ENCODE measurements around the gene MAPRE3. TPM values are rescaled to one million over a fixed set of nuclear protein-coding genes. Genes with fewer than 3 reads are reported as not detected.

MAPRE3 gene
- total and polyA plus RNA-seq, 2 experiments from 2014 or later = 7.9 to 23.0 TPM

DNA sequence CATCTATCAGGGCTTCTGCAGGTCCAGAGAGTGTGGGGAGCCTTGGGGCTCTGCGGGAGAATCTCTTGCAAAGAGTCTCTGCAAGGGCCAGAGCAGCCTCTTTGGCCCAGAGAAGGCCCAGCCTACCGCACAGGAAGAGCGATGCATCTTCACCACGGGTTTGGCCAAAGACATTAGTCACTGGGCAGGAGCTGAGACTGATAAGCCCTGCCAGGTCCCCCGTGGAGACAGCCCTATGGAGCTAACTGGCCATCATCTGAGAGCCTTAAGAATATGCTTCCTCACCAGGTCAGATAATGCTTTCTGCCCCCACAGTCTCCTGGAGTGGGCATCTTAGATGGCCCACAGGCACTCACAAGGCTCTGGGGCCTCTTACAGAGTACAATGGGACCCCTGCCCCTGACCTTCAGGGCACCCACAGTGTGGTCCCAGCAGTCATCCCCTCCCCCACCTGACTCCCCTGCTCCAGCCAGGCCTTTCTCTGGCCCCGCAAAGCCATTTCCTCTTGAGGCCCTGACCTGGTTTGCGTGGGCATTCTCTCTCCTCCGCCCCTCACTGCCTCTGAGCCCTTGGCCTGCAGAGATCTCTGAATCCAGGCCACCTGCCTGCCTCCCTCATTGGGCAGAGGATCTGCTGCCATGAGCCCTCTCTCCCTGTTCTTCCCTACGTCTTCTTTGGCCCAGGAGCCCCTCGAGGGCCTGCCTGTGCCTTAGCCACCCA, 31.9 kb upstream of the MAPRE3 start:
- no peaks in the 10 kb centered on the region for H3K9me2 ChIP-seq (ENCODE audit: insufficient read depth)
- no peaks in the 10 kb centered on the region for H3K36me3 ChIP-seq (ENCODE audit: low read depth)
- no peaks in the 10 kb centered on the region for H3K4me1 ChIP-seq (ENCODE audit: insufficient read depth)
- H3K9me3 ChIP-seq (ENCODE audit: low read depth) = no peaks in the 10 kb centered on the region
- H3K4me3 ChIP-seq = no peak overlapping the region
- no peak for TF ChIP-seq EZH2phosphoT487 (IDR thresholded peaks at IDR 0.05; ENCODE audit: insufficient read depth, low read depth)
- TF ChIP-seq EZH2 (IDR thresholded peaks at IDR 0.05; ENCODE audit: insufficient read depth, poor library complexity, severe bottlenecking) = no peak
- no peak overlapping the region for H2AFZ ChIP-seq
- DNase-seq = no peak
- no peaks in the 10 kb centered on the region for H4K20me1 ChIP-seq (ENCODE audit: insufficient read depth)
- in situ Hi-C loops (cut with MboI) = no loop called here
- H3K4me2 ChIP-seq (ENCODE audit: unreplicated experiment) = no peak overlapping the region
- H3K9ac ChIP-seq = no peak overlapping the region
- H3K79me2 ChIP-seq (ENCODE audit: insufficient read depth) = no peaks in the 10 kb centered on the region
- H3K27ac ChIP-seq = no peak overlapping the region
- H3K27me3 ChIP-seq (replicated peaks; ENCODE audit: insufficient read depth) = peaks cover 39% of the 10 kb centered on the region; the same call in 1 of the 2 replicates
- no peaks in the 10 kb centered on the region for H3F3A ChIP-seq (ENCODE audit: insufficient read depth)
- WGBS, 2 experiments (ENCODE audit: low coverage in 1 of 2, low lambda C conversion rate in 2 of 2, missing lambda C conversion rate in 2 of 2) = 47 to 51% methylated on average over 10 of the region's 10 CpGs

DNA sequence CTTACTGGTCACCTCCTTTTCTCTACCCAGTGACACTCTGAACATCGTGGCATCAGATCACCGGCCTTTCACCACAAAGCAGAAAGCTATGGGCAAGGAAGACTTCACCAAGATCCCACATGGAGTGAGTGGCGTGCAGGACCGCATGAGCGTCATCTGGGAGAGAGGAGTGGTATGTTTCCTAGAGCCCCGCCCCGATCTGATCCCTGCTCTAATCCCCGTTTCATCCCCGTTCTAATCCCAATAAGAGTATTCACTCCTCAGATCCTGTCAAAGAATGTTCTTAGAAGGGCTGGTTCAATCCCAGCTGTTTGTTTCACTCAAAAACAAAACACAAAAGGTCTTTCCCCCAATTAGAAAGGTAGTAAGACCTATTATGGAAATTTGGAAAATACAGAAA, 30.4 kb upstream of the MAPRE3 start:
- H3K36me3 ChIP-seq (ENCODE audit: low read depth) = no peaks in the 10 kb centered on the region
- H4K20me1 ChIP-seq (ENCODE audit: insufficient read depth) = no peaks in the 10 kb centered on the region
- no peak for TF ChIP-seq EZH2 (IDR thresholded peaks at IDR 0.05; ENCODE audit: insufficient read depth, poor library complexity, severe bottlenecking)
- TF ChIP-seq EZH2phosphoT487 (IDR thresholded peaks at IDR 0.05; ENCODE audit: insufficient read depth, low read depth) = no peak
- no peaks in the 10 kb centered on the region for H3K79me2 ChIP-seq (ENCODE audit: insufficient read depth)
- in situ Hi-C loops (cut with MboI) = no loop called here
- no peaks in the 10 kb centered on the region for H3K9me3 ChIP-seq (ENCODE audit: low read depth)
- H2AFZ ChIP-seq = no peak overlapping the region
- H3K9me2 ChIP-seq (ENCODE audit: insufficient read depth) = no peaks in the 10 kb centered on the region
- no peak for DNase-seq
- peaks cover 33% of the 10 kb centered on the region; the same call in 1 of the 2 replicates for H3K27me3 ChIP-seq (replicated peaks; ENCODE audit: insufficient read depth)
- H3K9ac ChIP-seq = no peak overlapping the region
- H3K27ac ChIP-seq = no peak overlapping the region
- no peaks in the 10 kb centered on the region for H3F3A ChIP-seq (ENCODE audit: insufficient read depth)
- no peak overlapping the region for H3K4me2 ChIP-seq (ENCODE audit: unreplicated experiment)
- no peak overlapping the region for H3K4me3 ChIP-seq
- H3K4me1 ChIP-seq (ENCODE audit: insufficient read depth) = no peaks in the 10 kb centered on the region
- 56 to 60% methylated on average over 9 of the region's 9 CpGs for WGBS, 2 experiments (ENCODE audit: low coverage in 1 of 2, low lambda C conversion rate in 2 of 2, missing lambda C conversion rate in 2 of 2)

DNA sequence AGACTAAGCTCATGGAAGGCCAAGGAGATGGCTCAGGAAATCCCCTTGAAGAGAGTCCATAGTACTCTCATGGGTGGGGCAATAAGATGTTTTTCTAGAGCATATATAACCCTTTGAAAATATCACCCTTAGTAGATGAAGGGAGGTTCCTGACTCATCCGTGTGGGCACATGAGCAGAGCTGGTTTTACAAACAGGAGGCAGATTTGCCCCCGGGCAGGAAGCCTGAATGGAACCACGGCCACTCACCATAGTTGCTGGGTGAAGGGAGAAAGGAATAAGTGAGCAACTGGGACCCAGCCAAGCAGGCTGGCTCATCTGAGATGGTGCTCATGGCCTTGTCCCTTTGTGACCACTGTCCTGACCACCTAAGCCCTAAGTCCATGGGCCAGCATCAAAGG, 29.0 kb upstream of the MAPRE3 start:
- no peak overlapping the region for H2AFZ ChIP-seq
- in situ Hi-C loops (cut with MboI) = no loop called here
- no peaks in the 10 kb centered on the region for H3K9me2 ChIP-seq (ENCODE audit: insufficient read depth)
- H3K9ac ChIP-seq = no peak overlapping the region
- H3K27me3 ChIP-seq (replicated peaks; ENCODE audit: insufficient read depth) = peaks cover 19% of the 10 kb centered on the region
- no peaks in the 10 kb centered on the region for H3K79me2 ChIP-seq (ENCODE audit: insufficient read depth)
- H3F3A ChIP-seq (ENCODE audit: insufficient read depth) = no peaks in the 10 kb centered on the region
- no peaks in the 10 kb centered on the region for H3K9me3 ChIP-seq (ENCODE audit: low read depth)
- no peak overlapping the region for H3K4me2 ChIP-seq (ENCODE audit: unreplicated experiment)
- peak; percentile 22 for DNase-seq
- H3K4me1 ChIP-seq (ENCODE audit: insufficient read depth) = no peaks in the 10 kb centered on the region
- H3K27ac ChIP-seq = no peak overlapping the region
- TF ChIP-seq EZH2 (IDR thresholded peaks at IDR 0.05; ENCODE audit: insufficient read depth, poor library complexity, severe bottlenecking) = no peak
- no peaks in the 10 kb centered on the region for H3K36me3 ChIP-seq (ENCODE audit: low read depth)
- 63 to 70% methylated on average over 3 of the region's 3 CpGs for WGBS, 2 experiments (ENCODE audit: low coverage in 1 of 2, low lambda C conversion rate in 2 of 2, missing lambda C conversion rate in 2 of 2)
- H4K20me1 ChIP-seq (ENCODE audit: insufficient read depth) = no peaks in the 10 kb centered on the region
- H3K4me3 ChIP-seq = no peak overlapping the region

DNA sequence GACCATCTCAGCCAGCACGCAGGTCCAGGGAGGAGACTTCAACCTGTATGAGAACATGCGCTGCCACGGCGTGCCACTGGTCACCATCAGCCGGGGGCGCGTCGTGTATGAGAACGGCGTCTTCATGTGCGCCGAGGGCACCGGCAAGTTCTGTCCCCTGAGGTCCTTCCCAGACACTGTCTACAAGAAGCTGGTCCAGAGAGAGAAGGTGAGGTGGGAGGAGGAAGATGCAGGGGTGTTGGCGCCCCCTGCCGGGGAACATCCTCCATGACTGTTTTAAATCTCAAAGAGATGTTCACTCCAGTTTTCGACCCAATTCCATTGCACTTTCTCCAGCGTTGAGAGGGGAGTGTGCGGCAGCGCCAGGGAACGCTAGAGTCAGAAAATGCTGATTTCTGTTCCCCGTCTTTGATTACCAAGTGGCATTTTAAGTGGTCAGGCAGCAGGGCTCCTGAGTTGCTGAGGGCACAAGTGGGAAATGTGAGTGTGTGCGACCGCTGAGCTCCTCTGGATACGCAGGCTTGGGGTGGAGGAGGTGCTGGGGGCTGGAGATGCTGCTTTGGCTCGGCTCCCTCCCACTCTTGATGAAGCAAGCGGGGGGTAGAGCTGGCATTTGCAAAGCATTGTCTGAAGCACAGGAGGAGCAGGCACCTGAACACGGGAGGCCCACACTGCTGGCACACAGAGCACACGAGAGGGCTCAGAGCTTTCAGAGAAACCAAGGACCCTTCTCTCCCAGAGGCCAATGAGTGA, 27.7 kb upstream of the MAPRE3 start:
- no peak for TF ChIP-seq EZH2 (IDR thresholded peaks at IDR 0.05; ENCODE audit: insufficient read depth, poor library complexity, severe bottlenecking)
- no peak for TF ChIP-seq EZH2phosphoT487 (IDR thresholded peaks at IDR 0.05; ENCODE audit: insufficient read depth, low read depth)
- H3K27me3 ChIP-seq (replicated peaks; ENCODE audit: insufficient read depth) = peaks cover 22% of the 10 kb centered on the region
- no peaks in the 10 kb centered on the region for H3K4me1 ChIP-seq (ENCODE audit: insufficient read depth)
- no peaks in the 10 kb centered on the region for H3K9me3 ChIP-seq (ENCODE audit: low read depth)
- H3K4me3 ChIP-seq = no peak overlapping the region
- H3K27ac ChIP-seq = no peak overlapping the region
- H3K36me3 ChIP-seq (ENCODE audit: low read depth) = no peaks in the 10 kb centered on the region
- H2AFZ ChIP-seq = no peak overlapping the region
- no peaks in the 10 kb centered on the region for H3K79me2 ChIP-seq (ENCODE audit: insufficient read depth)
- no peaks in the 10 kb centered on the region for H4K20me1 ChIP-seq (ENCODE audit: insufficient read depth)
- peak; percentile 64 for DNase-seq
- H3K9me2 ChIP-seq (ENCODE audit: insufficient read depth) = no peaks in the 10 kb centered on the region
- 22 to 28% methylated on average over 28 of the region's 28 CpGs for WGBS, 2 experiments (ENCODE audit: low coverage in 1 of 2, low lambda C conversion rate in 2 of 2, missing lambda C conversion rate in 2 of 2)
- in situ Hi-C loops (cut with MboI) = no loop called here
- no peak overlapping the region for H3K9ac ChIP-seq
- no peak overlapping the region for H3K4me2 ChIP-seq (ENCODE audit: unreplicated experiment)
- H3F3A ChIP-seq (ENCODE audit: insufficient read depth) = no peaks in the 10 kb centered on the region
